GM19455 (cell line): ENCODE data around the gene USP47.

Experiments used
- ATAC-seq: cut with Tn5 transposase; IDR thresholded peaks from one replicate; pipeline ENCODE4 v1.9.1; 2021; ENCODE audit not compliant: unreplicated experiment

USP47 gene

DNA sequence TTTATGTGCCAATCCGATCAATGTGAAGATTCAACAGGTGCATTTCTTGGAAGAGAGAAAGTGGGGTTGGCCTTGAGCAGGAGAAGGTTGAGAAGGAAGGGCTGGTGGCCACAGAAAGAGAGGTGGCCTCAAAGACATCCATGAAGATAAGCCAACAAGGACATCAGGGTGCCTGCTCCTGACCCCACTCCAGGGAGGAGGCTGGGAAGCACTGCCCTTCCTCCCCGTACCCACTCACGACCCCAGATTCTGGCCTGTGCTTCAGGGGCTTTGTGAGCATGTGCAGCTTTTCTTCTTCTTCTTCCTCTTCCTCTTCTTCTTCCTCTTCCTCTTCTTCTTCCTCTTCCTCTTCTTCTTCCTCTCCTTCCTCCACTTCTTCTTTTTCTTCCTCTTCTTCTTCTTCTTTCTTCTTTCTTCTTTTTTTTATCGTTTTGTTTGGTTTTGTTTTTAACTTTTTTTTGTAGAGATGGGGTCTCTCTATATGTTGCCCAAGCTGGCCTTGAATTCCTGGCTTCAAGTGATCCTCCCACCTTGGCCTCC lies 136.4 kb downstream of the USP47 start:
- no peak for ATAC-seq

DNA sequence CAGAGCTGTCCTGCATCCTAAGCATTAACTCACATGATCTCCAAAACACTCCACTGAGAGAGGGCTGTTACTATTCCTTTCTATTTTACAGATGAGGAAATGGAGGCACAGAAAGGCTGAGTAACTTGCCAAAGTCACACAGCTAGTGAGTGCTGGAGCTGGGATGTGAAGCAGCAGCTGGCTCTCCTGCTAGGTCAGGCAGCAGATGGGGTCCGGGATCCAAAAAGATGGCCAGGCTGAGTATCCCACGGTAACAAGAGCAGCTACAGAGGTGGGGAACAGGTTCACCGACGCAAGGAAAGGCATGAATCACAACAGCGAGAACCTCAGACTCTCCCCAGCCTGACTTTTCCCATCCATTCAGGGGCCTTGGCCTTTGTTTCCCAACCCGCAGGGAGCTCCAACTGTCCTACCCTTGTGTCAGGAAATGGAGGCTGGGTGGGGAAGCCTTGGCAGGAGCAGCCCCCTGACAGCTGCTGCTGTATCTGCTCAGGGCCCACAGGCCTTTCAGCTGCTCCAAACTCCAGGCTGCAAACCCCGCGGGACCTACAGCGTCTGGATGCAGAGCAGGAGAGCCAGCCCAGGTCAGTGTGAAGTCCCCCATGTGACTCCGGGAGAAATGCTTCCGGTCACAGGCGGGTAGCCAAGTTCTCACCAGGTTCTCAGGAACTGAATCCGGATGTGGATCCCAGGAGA lies 137.2 kb downstream of the USP47 start:
- ATAC-seq, result no peak

- ATAC-seq, result no peak
Observed at GRCh38 chr11:11979488-11980117, 137.8 kb downstream of the USP47 start.

GRCh38 chr11:11980200-11980599 lies 138.4 kb downstream of the USP47 start:
- no peak for ATAC-seq

GRCh38 chr11:11980841-11981308 lies 139.1 kb downstream of the USP47 start:
- ATAC-seq, result no peak

DNA sequence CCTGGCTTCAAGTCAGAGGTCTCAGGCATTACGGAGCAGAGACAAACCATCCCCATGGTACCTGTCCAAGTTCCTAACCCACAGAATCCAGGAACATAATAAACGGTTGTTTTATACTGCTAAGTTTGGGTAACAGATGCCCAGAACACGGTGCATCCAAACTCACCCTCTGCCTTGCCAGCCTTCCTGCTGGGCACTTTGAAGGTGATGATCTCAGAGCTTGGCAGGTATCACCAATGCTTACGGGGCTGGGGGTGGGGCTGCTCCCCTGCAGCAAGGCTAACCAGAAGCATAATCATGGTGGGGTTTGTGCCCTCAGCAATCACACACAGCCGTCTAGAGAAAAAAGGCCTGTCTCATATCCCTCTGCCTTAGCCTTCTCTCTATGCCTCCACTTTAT lies 139.6 kb downstream of the USP47 start:
- ATAC-seq, result no peak

GRCh38 chr11:11981840-11982239 lies 140.1 kb downstream of the USP47 start:
- ATAC-seq, result no peak

GRCh38 chr11:11982461-11982860 lies 140.7 kb downstream of the USP47 start:
- ATAC-seq, result no peak

DNA sequence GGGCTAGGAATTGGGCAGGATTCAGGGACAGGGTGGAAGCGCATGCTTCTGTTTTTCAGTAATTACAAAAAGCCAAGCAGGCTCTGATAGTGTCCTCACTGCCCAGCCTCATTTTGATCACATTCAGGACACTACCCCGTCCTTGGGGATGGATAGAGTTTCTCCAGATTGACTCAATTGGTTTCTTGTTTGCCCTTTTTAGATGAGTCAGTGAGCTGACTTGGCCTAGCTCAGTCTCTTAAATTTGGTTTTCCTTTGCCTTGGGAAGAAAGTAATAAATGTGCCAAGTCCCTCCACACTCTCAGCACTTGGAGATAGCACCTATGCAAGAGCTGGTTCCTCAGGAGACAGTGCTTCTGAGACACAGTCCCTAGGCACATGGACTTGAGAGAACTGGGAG lies 141.2 kb downstream of the USP47 start:
- ATAC-seq, result no peak

GRCh38 chr11:11983427-11983826 lies 141.7 kb downstream of the USP47 start:
- no peak for ATAC-seq

DNA sequence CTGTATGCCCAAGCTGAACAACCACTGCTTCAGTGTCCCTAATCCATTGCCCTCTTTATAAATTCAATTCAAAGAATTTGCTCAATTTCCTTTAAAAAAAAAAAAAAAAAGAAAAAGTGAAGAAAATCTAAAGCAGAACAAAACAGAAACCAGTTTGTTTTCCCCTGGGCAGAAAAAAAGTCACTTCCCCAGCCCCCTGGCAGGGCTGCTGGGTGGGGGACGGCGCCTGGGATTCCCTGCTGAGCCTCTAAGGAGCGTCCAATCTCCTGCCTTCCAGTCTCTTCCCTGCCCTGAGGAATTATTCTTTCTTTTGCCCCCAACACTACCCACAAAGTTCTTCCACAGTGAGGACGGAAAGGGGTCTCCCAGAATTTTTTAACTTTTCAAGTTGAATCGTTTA lies 142.8 kb downstream of the USP47 start:
- no peak for ATAC-seq

- ATAC-seq, result no peak
Observed at GRCh38 chr11:11985016-11985715, 143.4 kb downstream of the USP47 start.

DNA sequence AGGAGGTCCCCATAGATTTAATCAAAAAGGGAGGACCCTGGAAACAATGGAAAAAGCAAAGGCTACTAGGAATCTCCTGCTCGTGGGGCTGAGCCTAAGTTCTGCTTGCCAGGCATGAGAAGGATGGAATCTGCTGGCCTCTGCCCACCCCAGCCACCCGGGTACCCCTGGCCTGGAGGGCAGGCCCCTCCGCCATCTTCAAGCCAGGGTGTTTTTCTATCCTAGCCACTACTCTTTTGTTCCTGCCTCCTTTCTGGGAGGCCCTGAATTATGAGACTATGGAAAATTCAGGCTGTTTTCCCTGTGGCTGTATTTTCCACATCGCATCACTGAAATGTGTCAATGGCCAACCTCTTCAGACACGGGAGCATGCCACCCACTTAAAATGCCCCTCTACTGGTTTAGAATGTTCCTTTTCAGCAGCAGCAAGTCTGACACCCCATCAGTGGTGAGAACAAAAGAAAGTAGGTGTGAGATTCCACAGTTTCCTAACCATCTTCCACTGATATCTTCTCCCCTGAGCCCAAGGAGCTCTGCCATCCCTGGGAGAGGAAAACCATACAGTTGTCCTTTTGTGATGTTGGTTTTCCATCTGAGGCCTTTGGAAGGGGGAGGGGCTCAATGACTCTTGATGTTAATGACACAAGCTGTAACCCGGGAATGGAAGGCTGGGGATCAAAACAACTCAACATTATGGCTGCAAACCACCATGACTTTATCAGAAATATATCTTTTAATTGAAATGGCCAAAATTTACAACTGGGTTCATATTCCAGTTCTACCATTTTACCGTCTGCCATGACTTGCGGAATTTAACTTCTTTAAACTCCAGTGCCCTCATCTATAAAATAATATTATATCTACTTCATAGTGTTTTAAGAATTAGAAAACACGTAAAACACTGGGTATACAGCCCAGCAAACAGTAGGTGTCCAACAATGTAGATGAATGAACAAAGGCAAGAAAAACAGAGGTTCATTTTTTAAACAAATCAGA lies 144.5 kb downstream of the USP47 start:
- no peak for ATAC-seq

- no peak for ATAC-seq
Observed at GRCh38 chr11:11987503-11988022, 145.8 kb downstream of the USP47 start.

GRCh38 chr11:11988099-11988651 lies 146.4 kb downstream of the USP47 start:
- no peak for ATAC-seq

DNA sequence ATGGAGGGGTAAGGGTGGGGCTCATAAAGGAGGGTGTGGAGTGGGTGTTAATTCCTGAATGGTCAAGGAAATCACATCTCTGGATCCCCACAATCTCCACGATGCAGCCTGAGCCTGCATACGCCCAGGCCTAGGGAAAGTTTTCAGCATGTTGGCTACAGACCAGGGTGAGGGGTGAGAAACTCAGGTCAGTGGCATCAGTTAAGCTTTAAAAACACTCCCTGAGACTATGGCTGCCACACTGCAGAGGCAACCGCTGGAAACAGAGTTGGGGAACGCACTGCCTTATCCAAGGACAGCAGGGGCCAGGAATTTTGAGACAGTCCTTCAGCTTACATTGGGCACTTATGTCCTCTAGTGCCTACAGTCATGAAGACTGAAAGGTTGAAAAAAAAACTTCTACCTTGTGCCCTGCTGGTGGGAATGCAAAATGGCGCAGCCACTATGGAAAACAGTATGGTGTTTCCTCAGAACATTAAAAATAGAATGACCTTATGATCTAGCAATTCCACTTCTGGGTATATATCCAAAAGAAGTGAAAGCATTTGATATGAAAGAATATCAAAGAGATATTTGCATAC lies 147.0 kb downstream of the USP47 start:
- no peak for ATAC-seq

- ATAC-seq, result no peak
Observed at GRCh38 chr11:11989774-11990744, 148.3 kb downstream of the USP47 start.
